GM18520 (cell line): Measurements from ENCODE around the gene AP3S1.
"Not testable (repeated sequence)": the region's sequence is repeated elsewhere in the genome, so short reads cannot be mapped to it uniquely, and the experiment has no call there.

Experiments used
- ATAC-seq: cut with Tn5 transposase; IDR thresholded peaks from one replicate; pipeline ENCODE4 v1.9.1; 2021; ENCODE audit not compliant: unreplicated experiment

Gene AP3S1

DNA sequence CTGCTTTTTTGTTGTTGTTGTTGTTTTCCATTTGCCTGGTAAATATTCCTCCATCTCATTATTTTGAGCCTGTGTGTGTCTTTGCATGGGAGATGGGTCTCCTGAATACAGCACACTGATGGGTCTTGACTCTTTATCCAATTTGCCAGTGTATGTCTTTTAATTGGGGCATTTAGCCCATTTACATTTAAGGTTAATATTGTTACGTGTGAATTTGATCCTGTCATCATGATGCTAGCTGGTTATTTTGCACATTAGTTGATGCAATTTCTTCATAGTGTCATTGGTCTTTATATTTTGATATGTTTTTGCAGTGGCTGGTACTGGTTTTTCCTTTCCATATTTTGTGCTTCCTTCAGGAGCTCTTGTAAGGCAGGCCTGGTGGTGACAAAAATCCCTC, 16.8 kb upstream of the AP3S1 start:
- not testable (repeated sequence) for ATAC-seq

DNA sequence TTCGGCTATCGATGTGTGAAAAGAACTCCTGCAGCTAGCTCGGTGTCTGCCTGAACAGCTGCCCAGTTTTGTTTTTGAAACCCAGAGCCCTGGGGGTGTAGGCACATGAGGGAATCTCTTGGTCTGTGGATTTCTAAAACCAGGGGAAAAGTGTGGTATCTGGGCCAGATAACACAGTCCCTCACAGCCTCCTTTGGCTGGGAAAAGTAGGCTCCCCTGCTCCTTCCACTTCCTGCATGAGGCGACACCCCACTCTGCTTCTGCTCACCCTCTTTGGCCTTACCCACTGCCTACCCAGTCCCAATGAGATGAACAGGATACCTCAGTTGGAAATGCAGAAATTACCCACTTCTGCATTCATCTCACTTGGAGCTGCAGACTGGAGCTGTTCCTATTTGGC, 15.8 kb upstream of the AP3S1 start:
- no peak for ATAC-seq

DNA sequence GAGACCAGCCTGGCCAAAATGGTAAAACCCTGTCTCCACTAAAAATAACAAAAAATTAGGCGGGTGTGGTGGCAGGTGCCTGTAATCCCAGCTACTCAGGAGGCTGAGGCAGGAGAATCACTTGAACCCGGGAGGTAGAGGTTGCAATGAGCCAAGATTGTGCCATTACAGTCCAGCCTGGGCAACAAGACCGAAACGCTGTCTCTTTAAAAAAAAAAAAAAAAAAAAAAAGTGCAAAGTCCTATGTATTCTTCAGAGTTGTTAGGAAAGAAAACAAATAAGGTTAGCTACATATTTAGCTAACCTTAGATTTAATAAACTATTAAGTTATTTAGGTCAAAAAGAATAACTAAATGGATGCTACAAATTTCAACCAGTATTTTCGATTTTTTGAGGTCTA, 11.8 kb upstream of the AP3S1 start:
- ATAC-seq: no peak

GRCh38 chr5:115831163-115831768, 10.5 kb upstream of the AP3S1 start:
- ATAC-seq: peak; percentile 54

- no peak for ATAC-seq
These were observed 6.3 kb upstream of the AP3S1 start for GRCh38 chr5:115835481-115835880.

GRCh38 chr5:115838885-115839518, 2.7 kb upstream of the AP3S1 start:
- ATAC-seq: no peak

DNA sequence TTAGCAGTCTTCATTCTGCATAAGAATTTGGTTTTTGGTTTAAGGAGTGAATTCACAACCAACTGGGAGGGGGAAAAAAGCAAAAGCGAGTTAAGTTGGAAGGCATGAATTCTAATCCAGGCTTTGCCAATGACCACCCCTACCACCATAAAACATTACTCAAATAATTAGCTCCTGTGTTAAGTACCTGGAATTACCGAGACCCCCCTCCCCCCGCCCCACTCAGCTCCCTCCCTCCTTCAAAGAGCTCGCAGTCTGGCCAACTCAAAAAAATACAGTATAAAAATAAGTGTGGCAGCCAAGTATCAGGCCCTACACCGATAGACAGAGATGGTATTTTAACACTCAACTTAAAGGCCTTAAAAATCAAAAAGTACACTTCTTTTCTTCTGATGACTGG, 862 bp upstream of the AP3S1 start:
- ATAC-seq: no peak

DNA sequence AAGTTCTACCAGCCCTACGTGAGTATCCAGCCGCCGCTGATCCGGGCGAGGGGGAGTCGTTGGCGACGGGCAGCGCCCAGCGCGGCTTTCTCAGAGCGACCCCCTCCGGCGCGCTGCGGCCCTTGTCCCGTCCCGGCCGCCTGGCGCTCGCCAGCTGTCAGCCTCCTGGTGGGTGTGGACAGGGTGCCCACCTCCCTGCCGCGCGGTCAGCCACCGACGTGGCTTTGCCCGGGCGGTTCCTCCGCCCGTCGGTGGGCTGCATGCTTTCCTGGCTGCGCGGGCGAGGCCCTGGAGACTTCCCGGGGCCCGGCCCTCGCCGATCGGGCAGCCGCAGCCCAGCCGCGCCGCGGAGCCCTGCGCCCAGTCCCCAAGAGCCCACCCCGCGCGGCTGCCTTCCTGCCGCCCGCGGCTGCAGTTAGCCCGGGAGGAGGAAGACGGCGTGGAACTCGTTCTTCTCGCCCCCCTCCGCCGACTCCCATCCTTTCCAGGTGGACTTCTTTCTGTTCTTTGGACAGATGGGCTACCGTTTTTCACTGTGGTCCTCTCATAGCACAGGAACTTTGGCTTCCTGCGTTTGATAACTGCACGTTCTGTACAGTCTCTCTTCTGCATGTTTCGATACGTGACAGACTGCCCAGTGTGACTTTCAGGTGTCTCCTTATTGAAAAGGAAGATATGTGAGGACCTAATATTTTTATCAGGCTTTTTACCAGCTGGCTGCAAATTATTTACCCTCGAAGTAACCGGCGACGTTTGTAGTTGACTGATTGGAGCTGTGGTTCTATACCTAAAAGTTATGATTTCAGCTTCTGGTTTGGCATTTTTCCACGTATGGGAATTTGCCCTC, 577 bp downstream of the AP3S1 start:
- ATAC-seq: peak; percentile 21

GRCh38 chr5:115842952-115843351, 1.2 kb downstream of the AP3S1 start:
- ATAC-seq: no peak

- no peak for ATAC-seq
These were observed 1.9 kb downstream of the AP3S1 start for GRCh38 chr5:115843444-115844130.

- no peak for ATAC-seq
These were observed 2.6 kb downstream of the AP3S1 start for GRCh38 chr5:115844321-115844817.

- ATAC-seq: no peak
These were observed 5.6 kb downstream of the AP3S1 start for GRCh38 chr5:115847290-115847689.

DNA sequence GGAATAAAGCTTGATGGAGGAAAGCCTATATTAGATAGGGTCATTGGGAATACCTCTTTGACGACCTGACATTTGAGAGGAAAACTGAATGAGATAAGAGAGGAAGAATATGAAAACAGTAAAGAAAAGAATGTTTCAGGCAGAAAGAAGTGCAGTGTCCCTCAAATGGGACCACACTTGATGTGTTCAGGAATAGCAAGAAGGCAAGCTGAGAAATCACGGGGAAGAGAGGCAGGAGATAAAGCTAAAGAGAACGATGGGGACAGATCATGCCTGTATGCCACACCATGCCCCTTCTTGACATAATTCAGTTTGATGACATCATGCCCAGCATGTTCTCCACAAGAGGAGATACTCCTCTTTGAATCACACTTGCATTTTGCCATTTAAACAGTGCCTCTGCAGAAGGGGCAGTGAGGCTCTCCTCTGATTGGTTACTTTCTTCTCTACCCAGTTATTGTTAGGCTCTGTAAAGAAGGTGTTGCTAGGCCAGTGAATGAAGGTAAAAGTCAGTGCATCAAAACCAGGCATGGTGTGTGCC, 7.6 kb downstream of the AP3S1 start:
- ATAC-seq: no peak

DNA sequence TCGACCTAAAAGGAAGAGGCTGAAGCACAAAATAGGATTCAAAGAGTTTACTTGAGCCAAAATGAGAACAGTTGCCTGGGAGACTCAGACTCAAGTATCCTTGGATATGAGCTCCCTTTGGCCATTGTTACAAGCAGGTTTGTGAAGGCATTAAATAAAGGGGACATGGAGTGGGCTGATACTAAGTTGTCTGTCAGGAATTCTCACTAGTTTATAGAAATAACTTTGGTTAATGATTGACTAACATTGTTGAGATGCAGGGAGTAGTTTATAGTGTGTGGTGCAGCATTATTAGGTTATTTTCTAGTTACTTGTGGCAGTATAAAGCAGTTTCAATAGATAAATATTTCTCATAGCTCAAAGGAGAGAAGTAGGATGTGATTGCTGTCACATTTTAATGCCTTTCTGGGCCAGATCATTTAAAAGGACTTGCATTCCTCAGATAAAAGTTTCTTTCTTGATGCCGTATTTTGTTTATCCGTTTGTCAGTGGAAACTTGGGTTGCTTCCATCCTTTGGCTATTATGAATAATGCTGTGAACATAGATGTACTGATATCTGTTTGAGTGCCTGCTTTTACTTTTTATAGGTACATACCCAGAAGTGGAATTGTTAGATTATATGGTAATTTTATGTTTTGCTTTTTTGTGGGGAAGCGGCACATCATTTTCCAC, 9.1 kb downstream of the AP3S1 start:
- ATAC-seq: no peak

GRCh38 chr5:115854139-115854538, 12.4 kb downstream of the AP3S1 start:
- no peak for ATAC-seq

GRCh38 chr5:115855959-115856358, 14.2 kb downstream of the AP3S1 start:
- no peak for ATAC-seq

- no peak for ATAC-seq
These were observed 15.3 kb downstream of the AP3S1 start for GRCh38 chr5:115857057-115857479.

DNA sequence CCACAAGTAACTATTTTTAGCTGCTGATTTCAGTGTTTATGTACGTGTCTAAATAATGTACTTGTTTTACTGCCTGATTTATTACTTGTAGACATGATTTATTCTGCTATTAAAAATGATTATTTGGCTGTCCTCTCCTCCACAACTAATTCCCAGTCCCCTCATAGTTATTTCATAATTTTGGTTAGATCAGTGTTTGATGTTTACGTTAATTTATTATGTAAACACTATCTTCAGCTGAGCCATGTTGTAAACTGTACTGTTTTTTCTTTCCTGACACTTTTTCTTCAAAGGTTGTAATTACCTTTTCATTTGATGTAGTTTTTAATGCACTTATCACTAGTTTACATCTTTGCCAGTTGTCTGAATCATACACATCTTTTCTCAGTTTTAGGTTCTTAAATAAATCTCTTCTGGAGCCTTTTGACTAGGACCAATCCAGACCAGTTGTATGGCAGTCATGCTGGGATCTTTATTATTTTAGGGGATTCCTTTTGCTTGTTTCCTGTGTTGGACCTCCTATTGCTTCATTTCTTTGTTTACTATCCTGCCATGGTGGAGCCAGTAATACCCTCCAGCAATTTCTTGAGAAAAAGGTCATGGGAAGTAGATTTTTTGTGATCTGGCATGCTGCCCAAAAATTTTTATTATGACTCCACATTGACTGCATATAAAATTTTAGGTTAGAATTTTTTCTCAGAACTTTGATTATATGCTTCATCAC, 16.1 kb downstream of the AP3S1 start:
- no peak for ATAC-seq

- ATAC-seq: no peak
These were observed 16.7 kb downstream of the AP3S1 start for GRCh38 chr5:115858396-115858795.

DNA sequence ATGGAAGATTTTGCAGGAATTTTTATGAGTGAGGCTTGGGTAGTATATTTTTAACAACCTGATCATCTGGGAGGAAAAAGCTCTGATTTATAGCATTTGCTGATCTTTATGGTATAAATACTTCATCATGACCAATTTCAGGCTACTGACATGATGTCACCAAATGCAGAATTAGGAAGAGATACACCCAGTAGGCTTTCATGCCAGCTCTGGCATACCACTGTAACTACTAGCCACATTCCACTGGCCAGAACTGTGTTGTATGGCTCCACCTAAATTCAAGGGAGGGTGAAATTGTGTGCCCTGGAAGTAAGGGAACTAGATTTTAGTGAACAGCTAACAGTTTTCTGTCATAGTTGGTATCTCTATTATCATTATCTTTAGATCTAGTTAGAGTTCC, 17.6 kb downstream of the AP3S1 start:
- no peak for ATAC-seq
